IMR-90 (cell line): Measurements from ENCODE around the gene RNU2-1. TPM values are rescaled to one million over a fixed set of nuclear protein-coding genes. Genes with fewer than 3 reads are reported as not detected.

ENCODE experiments used
- ATAC-seq: fragments of 200-7000 bp; cut with Tn5 transposase; 2 replicates; pipeline ENCODE4 v1.9.1; 2020; ENCODE audit warnings: low read depth, mild to moderate bottlenecking, moderate library complexity
- BruUV-seq: library from RNA; stranded (reverse); fragments of 400-500 nt; replicated peaks from 2 replicates; lab custom pipeline; 2021; lab: Mats Ljungman, UMichigan
- CTCF ChIA-PET: fragments of 300-600 bp; formaldehyde crosslinking; extraction: SDS; loops from one replicate; lab custom pipeline; 2021; ENCODE audit warnings: antibody characterized with exemption; lab: Yijun Ruan, JAX
- POLR2A ChIA-PET: fragments of 300-600 bp; sonication (Branson Sonifier 250); formaldehyde crosslinking; loops from one replicate; lab custom pipeline; 2022; ENCODE audit warnings: antibody characterized with exemption; ENCODE audit not compliant: unreplicated experiment; lab: Charles Lee
- DNase-seq: peaks from one replicate; pipeline ENCODE4 v3.0.0; 2013
- H2AFZ ChIP-seq: replicated peaks from 2 replicates; pipeline ENCODE3; 2013; ENCODE audit warnings: low read length, mild to moderate bottlenecking; ENCODE audit not compliant: poor library complexity
- H2AK5ac ChIP-seq: 2 replicates; pipeline ENCODE4 v1.6.1; 2013; ENCODE audit warnings: low read depth, low read length, inconsistent platforms
- H2AK9ac ChIP-seq: replicated peaks from 2 replicates; pipeline ENCODE3; 2013; ENCODE audit warnings: mild to moderate bottlenecking, low read depth, low read length, moderate library complexity; ENCODE audit not compliant: poor library complexity
- H2BK120ac ChIP-seq: 2 replicates; pipeline ENCODE4 v1.6.1; 2013; ENCODE audit warnings: low read depth, low read length, inconsistent platforms
- H2BK15ac ChIP-seq: 3 replicates; pipeline ENCODE4 v1.6.1; 2013; ENCODE audit warnings: low read depth, low read length, inconsistent platforms
- H2BK20ac ChIP-seq: 2 replicates; pipeline ENCODE4 v1.6.1; 2013; ENCODE audit warnings: low read depth, mild to moderate bottlenecking, inconsistent platforms, low read length, moderate library complexity
- H2BK5ac ChIP-seq: 2 replicates; pipeline ENCODE4 v1.6.1; 2013; ENCODE audit warnings: mild to moderate bottlenecking, low read depth, low read length, inconsistent platforms; ENCODE audit not compliant: poor library complexity, severe bottlenecking
- H3K14ac ChIP-seq: replicated peaks from 2 replicates; pipeline ENCODE4 v1.6.1; 2013; ENCODE audit warnings: low read depth, low read length, inconsistent platforms
- H3K18ac ChIP-seq: 2 replicates; pipeline ENCODE4 v1.6.1; 2013; ENCODE audit warnings: low read depth, low read length, control low read depth
- H3K23ac ChIP-seq: 2 replicates; pipeline ENCODE4 v1.6.1; 2013; ENCODE audit warnings: low read depth, low read length, inconsistent platforms
- H3K27ac ChIP-seq: 2 replicates; pipeline ENCODE4 v1.5.1; 2013; ENCODE audit warnings: mild to moderate bottlenecking, control low read depth, low read length; ENCODE audit not compliant: insufficient read depth
- H3K27me3 ChIP-seq: 2 replicates; pipeline ENCODE4 v1.6.1; 2013; ENCODE audit warnings: low read length; ENCODE audit not compliant: control insufficient read depth, insufficient read depth
- H3K36me3 ChIP-seq: 2 replicates; pipeline ENCODE4 v1.6.1; 2013; ENCODE audit warnings: low read length, mixed read lengths; ENCODE audit not compliant: control insufficient read depth, insufficient read depth
- H3K4ac ChIP-seq: 2 replicates; pipeline ENCODE4 v1.6.1; 2013; ENCODE audit warnings: low read depth, low read length, inconsistent platforms
- H3K4me1 ChIP-seq: 2 replicates; pipeline ENCODE4 v1.6.1; 2013; ENCODE audit warnings: low read length, mixed read lengths; ENCODE audit not compliant: control insufficient read depth, insufficient read depth
- H3K4me2 ChIP-seq: 2 replicates; pipeline ENCODE4 v1.6.1; 2013; ENCODE audit warnings: low read depth, mild to moderate bottlenecking, control low read depth, low read length, moderate library complexity
- H3K4me3 ChIP-seq: 2 replicates; pipeline ENCODE4 v1.5.1; 2013; ENCODE audit warnings: low read depth, mild to moderate bottlenecking, control low read depth, low read length, moderate library complexity; ENCODE audit not compliant: insufficient read depth
- H3K56ac ChIP-seq: 2 replicates; pipeline ENCODE4 v1.6.1; 2013; ENCODE audit warnings: low read length, inconsistent platforms; ENCODE audit not compliant: insufficient read depth; ENCODE audit errors: extremely low read depth
- H3K79me1 ChIP-seq, 2 experiments: 2 replicates each; pipeline ENCODE4 v1.6.1; 2013; ENCODE audit warnings: low read length in 2 of 2, inconsistent platforms in 1 of 2, low read depth in 1 of 2
- H3K9ac ChIP-seq: 2 replicates; pipeline ENCODE4 v1.6.1; 2013; ENCODE audit warnings: low read depth, low read length, control low read depth
- H3K9me1 ChIP-seq: 2 replicates; pipeline ENCODE4 v1.6.1; 2013; ENCODE audit warnings: low read length, inconsistent platforms; ENCODE audit not compliant: insufficient read depth
- H3K9me3 ChIP-seq: 2 replicates; pipeline ENCODE4 v1.6.1; 2013; ENCODE audit warnings: low read length; ENCODE audit not compliant: control insufficient read depth, insufficient read depth
- H4K20me1 ChIP-seq: 2 replicates; pipeline ENCODE4 v1.6.1; 2013; ENCODE audit warnings: low read length, inconsistent platforms; ENCODE audit not compliant: insufficient read depth
- H4K5ac ChIP-seq: 2 replicates; pipeline ENCODE4 v1.6.1; 2013; ENCODE audit warnings: mild to moderate bottlenecking, low read depth, low read length, control low read depth
- H4K8ac ChIP-seq, 2 experiments: 2 replicates each; pipeline ENCODE4 v1.6.1; 2013; ENCODE audit warnings: low read depth in 2 of 2, low read length in 2 of 2, control low read depth in 1 of 2, inconsistent platforms in 1 of 2
- H4K91ac ChIP-seq: 2 replicates; pipeline ENCODE4 v1.6.1; 2013; ENCODE audit warnings: low read depth, low read length, inconsistent platforms; ENCODE audit not compliant: insufficient read depth
- BHLHE40 ChIP-seq: fragments of 150-350 bp; IDR thresholded peaks from 2 replicates; pipeline ENCODE4 v1.6.1; 2016; ENCODE audit warnings: mild to moderate bottlenecking, low read depth, low read length
- CEBPB ChIP-seq: IDR thresholded peaks from 2 replicates; pipeline ENCODE4 v1.6.1; 2012; ENCODE audit warnings: low read depth, low read length, improper control_type of control experiment
- CHD1 ChIP-seq: IDR thresholded peaks from 2 replicates; pipeline ENCODE4 v1.6.1; 2012; ENCODE audit warnings: low read depth, low read length, improper control_type of control experiment
- FOS ChIP-seq: fragments of 150-350 bp; IDR thresholded peaks from 2 replicates; pipeline ENCODE4 v1.6.1; 2016; ENCODE audit warnings: low read depth, low read length
- MAFK ChIP-seq: IDR thresholded peaks from 2 replicates; pipeline ENCODE4 v1.6.1; 2012; ENCODE audit warnings: low read depth, low read length, improper control_type of control experiment
- MAZ ChIP-seq: IDR thresholded peaks from 2 replicates; pipeline ENCODE4 v1.6.1; 2012; ENCODE audit warnings: low read depth, mild to moderate bottlenecking, low read length, improper control_type of control experiment, moderate library complexity, borderline replicate concordance
- MXI1 ChIP-seq: IDR thresholded peaks from 2 replicates; pipeline ENCODE4 v1.6.1; 2012; ENCODE audit warnings: low read depth, mild to moderate bottlenecking, low read length, moderate library complexity, borderline replicate concordance
- NFE2L2 ChIP-seq: fragments of 150-350 bp; IDR thresholded peaks from 2 replicates; pipeline ENCODE4 v1.6.1; 2016; ENCODE audit warnings: low read depth, mild to moderate bottlenecking, low read length
- POLR2A ChIP-seq: IDR thresholded peaks from 2 replicates; pipeline ENCODE4 v1.6.1; 2012; ENCODE audit warnings: mild to moderate bottlenecking, low read depth, low read length
- RAD21 ChIP-seq: IDR thresholded peaks from 2 replicates; pipeline ENCODE4 v1.6.1; 2012; ENCODE audit warnings: low read length, improper control_type of control experiment
- RCOR1 ChIP-seq: IDR thresholded peaks from 2 replicates; pipeline ENCODE4 v1.6.1; 2012; ENCODE audit warnings: mild to moderate bottlenecking, low read length, improper control_type of control experiment; ENCODE audit not compliant: insufficient replicate concordance
- SMC3 ChIP-seq: fragments of 150-350 bp; IDR thresholded peaks from 2 replicates; pipeline ENCODE4 v1.6.1; 2016; ENCODE audit warnings: low read depth, mild to moderate bottlenecking, antibody characterized with exemption, low read length, moderate library complexity
- WGBS, 2 experiments: methylation state at CpG; one replicate each; pipeline versions ENCODE4 v1.1.5 to v1.1.7; 2013; ENCODE audit warnings: missing lambda C conversion rate in 2 of 2; ENCODE audit not compliant: insufficient read length in 1 of 2; ENCODE audit errors: extremely low coverage in 2 of 2; 5-methylcytosine and 5-hydroxymethylcytosine counted together
- dilution Hi-C: fragments of 300-500 bp; cut with HindIII; formaldehyde crosslinking; loops from one replicate; pipeline ENCODE4 v1.14.3; 2018; ENCODE audit warnings: low sequenced_read_pairs; ENCODE audit not compliant: unreplicated experiment
- in situ Hi-C: fragments of 300-500 bp; cut with MboI; formaldehyde crosslinking; loops from 3 replicates; pipeline ENCODE4 v1.14.3; 2019; ENCODE audit warnings: low sequenced_read_pairs, inconsistent platforms, mixed read lengths
- intact Hi-C: fragments of 100-400 bp; cut with micrococcal nuclease; formaldehyde crosslinking; loops from 2 replicates; pipeline ENCODE4 v1.10.0; 2022
- polyA plus RNA-seq, 3 experiments: library from polyadenylated mRNA; depleted of rRNA; stranded (reverse); fragments of >200 nt; gene quantifications; 2 replicates each; pipeline ENCODE4 v1.2.3, GENCODE V29; 2012; ENCODE audit warnings: low replicate concordance in 1 of 3
- total RNA-seq: library from RNA; depleted of rRNA; stranded (reverse); fragments of >200 nt; gene quantifications from 2 replicates; pipeline ENCODE4 v1.2.3, GENCODE V29; 2012
- TF ChIP-seq, protein P1 (sequence below): fragments of 150-350 bp; IDR thresholded peaks from 2 replicates; pipeline ENCODE4 v1.6.1; 2017; ENCODE audit warnings: mild to moderate bottlenecking, antibody characterized with exemption, low read length, low read depth
- TF ChIP-seq, protein P2 (sequence below): fragments of 150-350 bp; IDR thresholded peaks from 2 replicates; pipeline ENCODE4 v1.6.1; 2016; ENCODE audit warnings: low read depth, mild to moderate bottlenecking, low read length, moderate library complexity, borderline replicate concordance
- TF ChIP-seq, protein P3 (sequence below): conservative IDR thresholded peaks from 2 replicates; pipeline ENCODE4 v1.5.1; 2012; ENCODE audit warnings: mild to moderate bottlenecking, low read depth, low read length, improper control_type of control experiment

The RNU2-1 gene
- total and polyA plus RNA-seq, 2 of the 4 experiments (the other 2 are of a cell fraction): not detected

DNA sequence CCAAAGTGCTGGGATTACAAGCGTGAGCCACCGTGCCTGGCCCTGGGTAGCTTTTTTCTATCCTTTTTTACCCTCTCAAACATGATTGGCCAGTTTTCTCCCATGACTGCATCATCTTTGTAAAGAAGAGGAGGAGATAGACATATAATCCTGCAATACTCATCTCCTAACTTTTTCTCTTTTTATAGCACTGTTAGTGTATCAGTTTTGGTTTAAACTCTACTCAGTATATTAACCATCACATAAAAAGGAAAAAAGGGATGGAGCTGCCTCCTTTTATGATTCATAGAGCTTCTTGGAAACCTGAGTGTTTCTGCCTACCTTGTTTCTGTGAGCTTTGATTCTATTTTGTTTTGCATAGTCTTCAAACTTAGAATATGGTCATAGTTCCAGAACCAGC is 34.1 kb downstream of the RNU2-1 start:
- ChIA-PET CTCF (interaction anchor here (0.6 to 2.2 kb wide), 2 partner anchors 10 to 263 kb away, joined by 3 to 7 read pairs; no protein-coding TSS in a partner anchor), POLR2A (no interaction called here)
- Histone ChIP-seq H3K4me1 (no peaks in the 10 kb centered on the region), H2AK9ac (no peak overlapping the region), H4K91ac (no peak overlapping the region), H4K20me1 (no peaks in the 10 kb centered on the region), H2BK15ac (no peak overlapping the region), H4K8ac (no peak overlapping the region), H3K79me1 (peaks cover 0 to 10% of the 10 kb centered on the region in 2 experiments; a peak in 2 of 4 replicates), H3K36me3 (peaks cover 71% of the 10 kb centered on the region), H4K5ac (no peak overlapping the region), H3K27ac (no peak overlapping the region), H3K18ac (no peak overlapping the region), H3K27me3 (no peaks in the 10 kb centered on the region), H2BK20ac (no peak overlapping the region), H3K9me1 (no peaks in the 10 kb centered on the region; the same call in 1 of the 2 replicates), H3K9me3 (no peaks in the 10 kb centered on the region), H2BK5ac (no peak overlapping the region), H3K9ac (no peak overlapping the region), H3K4ac (no peak overlapping the region), H2AK5ac (no peak overlapping the region), H3K23ac (no peak overlapping the region), H3K56ac (no peak overlapping the region), H3K4me3 (no peak overlapping the region), H3K14ac (no peak overlapping the region), H2AFZ (no peak overlapping the region), H2BK120ac (no peak overlapping the region), H3K4me2 (no peak overlapping the region)
- WGBS, 2 experiments: no CpG with 5 or more reads among the region's 2 CpGs
- BruUV-seq: no TSS peak
- dilution Hi-C loops: no loop called here
- TF ChIP-seq POLR2A: no peak
- TF ChIP-seq CEBPB: no peak
- TF ChIP-seq, protein P1, sequence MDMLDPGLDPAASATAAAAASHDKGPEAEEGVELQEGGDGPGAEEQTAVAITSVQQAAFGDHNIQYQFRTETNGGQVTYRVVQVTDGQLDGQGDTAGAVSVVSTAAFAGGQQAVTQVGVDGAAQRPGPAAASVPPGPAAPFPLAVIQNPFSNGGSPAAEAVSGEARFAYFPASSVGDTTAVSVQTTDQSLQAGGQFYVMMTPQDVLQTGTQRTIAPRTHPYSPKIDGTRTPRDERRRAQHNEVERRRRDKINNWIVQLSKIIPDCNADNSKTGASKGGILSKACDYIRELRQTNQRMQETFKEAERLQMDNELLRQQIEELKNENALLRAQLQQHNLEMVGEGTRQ: no peak
- TF ChIP-seq, protein P2, sequence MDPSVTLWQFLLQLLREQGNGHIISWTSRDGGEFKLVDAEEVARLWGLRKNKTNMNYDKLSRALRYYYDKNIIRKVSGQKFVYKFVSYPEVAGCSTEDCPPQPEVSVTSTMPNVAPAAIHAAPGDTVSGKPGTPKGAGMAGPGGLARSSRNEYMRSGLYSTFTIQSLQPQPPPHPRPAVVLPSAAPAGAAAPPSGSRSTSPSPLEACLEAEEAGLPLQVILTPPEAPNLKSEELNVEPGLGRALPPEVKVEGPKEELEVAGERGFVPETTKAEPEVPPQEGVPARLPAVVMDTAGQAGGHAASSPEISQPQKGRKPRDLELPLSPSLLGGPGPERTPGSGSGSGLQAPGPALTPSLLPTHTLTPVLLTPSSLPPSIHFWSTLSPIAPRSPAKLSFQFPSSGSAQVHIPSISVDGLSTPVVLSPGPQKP: no peak
- no peak for TF ChIP-seq BHLHE40
- no peak for TF ChIP-seq FOS
- TF ChIP-seq MXI1: no peak
- TF ChIP-seq RAD21: no peak
- TF ChIP-seq SMC3: no peak
- TF ChIP-seq NFE2L2: no peak
- no peak for TF ChIP-seq MAZ
- no peak for TF ChIP-seq RCOR1
- TF ChIP-seq MAFK: no peak
- no peak for TF ChIP-seq CHD1
- TF ChIP-seq, protein P3, sequence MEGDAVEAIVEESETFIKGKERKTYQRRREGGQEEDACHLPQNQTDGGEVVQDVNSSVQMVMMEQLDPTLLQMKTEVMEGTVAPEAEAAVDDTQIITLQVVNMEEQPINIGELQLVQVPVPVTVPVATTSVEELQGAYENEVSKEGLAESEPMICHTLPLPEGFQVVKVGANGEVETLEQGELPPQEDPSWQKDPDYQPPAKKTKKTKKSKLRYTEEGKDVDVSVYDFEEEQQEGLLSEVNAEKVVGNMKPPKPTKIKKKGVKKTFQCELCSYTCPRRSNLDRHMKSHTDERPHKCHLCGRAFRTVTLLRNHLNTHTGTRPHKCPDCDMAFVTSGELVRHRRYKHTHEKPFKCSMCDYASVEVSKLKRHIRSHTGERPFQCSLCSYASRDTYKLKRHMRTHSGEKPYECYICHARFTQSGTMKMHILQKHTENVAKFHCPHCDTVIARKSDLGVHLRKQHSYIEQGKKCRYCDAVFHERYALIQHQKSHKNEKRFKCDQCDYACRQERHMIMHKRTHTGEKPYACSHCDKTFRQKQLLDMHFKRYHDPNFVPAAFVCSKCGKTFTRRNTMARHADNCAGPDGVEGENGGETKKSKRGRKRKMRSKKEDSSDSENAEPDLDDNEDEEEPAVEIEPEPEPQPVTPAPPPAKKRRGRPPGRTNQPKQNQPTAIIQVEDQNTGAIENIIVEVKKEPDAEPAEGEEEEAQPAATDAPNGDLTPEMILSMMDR: no peak
- ATAC-seq (no peak), DNase-seq (no peak)
- in situ Hi-C loops: loop anchor here (25.0 kb wide), 2 partner anchors 113 to 288 kb away; partner anchors contain the start of gene DHX8
- intact Hi-C loops: no loop called here
